HCT116 (cell line): ENCODE measurements around the gene RCOR1. TPM values are rescaled to one million over a fixed set of nuclear protein-coding genes. Genes with fewer than 3 reads are reported as not detected.

ENCODE experiments used
- ATAC-seq: fragments of 200-7000 bp; cut with Tn5 transposase; 2 replicates; pipeline ENCODE4 v1.9.1; 2020; ENCODE audit warnings: mild to moderate bottlenecking, moderate library complexity
- BruUV-seq: library from RNA; stranded (reverse); fragments of 400-500 nt; replicated peaks from 2 replicates; lab custom pipeline; 2021; lab: Mats Ljungman, UMichigan
- CTCF ChIA-PET: fragments of 300-600 bp; sonication (Branson Sonifier 250); formaldehyde crosslinking; loops from one replicate; lab custom pipeline; 2021; ENCODE audit warnings: antibody characterized with exemption; lab: Charles Lee
- POLR2A ChIA-PET: fragments of 300-600, 350-600 bp; sonication (Branson Sonifier 250); formaldehyde crosslinking; loops from one replicate; lab custom pipeline; 2021; ENCODE audit warnings: antibody characterized with exemption; lab: Charles Lee
- RAD21 ChIA-PET, 2 experiments: fragments of 300-600 bp; sonication (Branson Sonifier 250); formaldehyde crosslinking; loops; one replicate each; lab custom pipeline; 2023; ENCODE audit warnings: low total read pairs in 2 of 2; ENCODE audit not compliant: uncharacterized antibody in 2 of 2, unreplicated experiment in 2 of 2, low non-redundant PET in 1 of 2; lab: Charles Lee
- DNase-seq: peaks from one replicate; pipeline ENCODE4 v3.0.0-alpha.2; 2010; ENCODE audit warnings: low read depth, low spot score
- H2AFZ ChIP-seq: fragments of 200-600 bp; shearing (Covaris generic), sonication (generic); 2 replicates; pipeline ENCODE4 v1.6.1; 2017; ENCODE audit warnings: low read depth, mixed run types, mixed read lengths, antibody characterized with exemption, low read length; ENCODE audit not compliant: poor library complexity, severe bottlenecking
- H3K27ac ChIP-seq: 2 replicates; pipeline ENCODE4 v1.5.1; 2012; ENCODE audit warnings: low read depth, low read length
- H3K27me3 ChIP-seq: fragments of 200-600 bp; sonication (generic); 2 replicates; pipeline ENCODE4 v1.6.1; 2016; ENCODE audit warnings: mixed run types, low read length, mixed read lengths; ENCODE audit not compliant: insufficient read depth
- H3K36me3 ChIP-seq, 2 experiments: fragments of 200-500 bp in 1 of 2; fragments of 200-600 bp in 1 of 2; sonication (Bioruptor generic) in 1 of 2; sonication (generic) in 1 of 2; 2 replicates each; pipeline versions ENCODE4 v1.5.1 to v1.6.1; 2014 to 2016; ENCODE audit warnings: low read length in 2 of 2, inconsistent platforms in 1 of 2, mixed read lengths in 1 of 2, mixed run types in 1 of 2; ENCODE audit not compliant: insufficient read depth in 2 of 2, control insufficient read depth in 1 of 2
- H3K4me1 ChIP-seq, 2 experiments: fragments of 200-600 bp in 1 of 2; sonication (generic) in 1 of 2; 2 replicates each; pipeline versions ENCODE4 v1.5.1 to v1.6.1; 2012 to 2017; ENCODE audit warnings: low read length in 2 of 2, inconsistent platforms in 1 of 2, mild to moderate bottlenecking in 1 of 2, mixed read lengths in 1 of 2, mixed run types in 1 of 2, moderate library complexity in 1 of 2; ENCODE audit not compliant: insufficient read depth in 2 of 2, control insufficient read depth in 1 of 2
- H3K4me2 ChIP-seq: fragments of 200-600 bp; sonication (generic); 2 replicates; pipeline ENCODE4 v1.6.1; 2017; ENCODE audit warnings: mixed run types, low read length, mixed read lengths
- H3K4me3 ChIP-seq, 2 experiments: fragments of 200-600 bp in 1 of 2; sonication (generic) in 1 of 2; replicated peaks in 1 of 2; 2 replicates each; pipeline ENCODE4 v1.5.1; 2011 to 2016; ENCODE audit warnings: low read length in 2 of 2, control low read depth in 1 of 2, low read depth in 1 of 2, mild to moderate bottlenecking in 1 of 2, mixed read lengths in 1 of 2, mixed run types in 1 of 2
- H3K79me2 ChIP-seq: fragments of 200-600 bp; sonication (generic); 2 replicates; pipeline ENCODE4 v1.6.1; 2017; ENCODE audit warnings: mild to moderate bottlenecking, mixed run types, low read length, moderate library complexity, mixed read lengths; ENCODE audit not compliant: insufficient read depth
- H3K9ac ChIP-seq: fragments of 200-600 bp; sonication (generic); 2 replicates; pipeline ENCODE4 v1.6.1; 2016; ENCODE audit warnings: low read length, mixed read lengths
- H3K9me2 ChIP-seq: fragments of 200-600 bp; sonication (generic), shearing (Covaris generic); 2 replicates; pipeline ENCODE4 v1.6.1; 2017; ENCODE audit warnings: mixed run types, mild to moderate bottlenecking, moderate library complexity; ENCODE audit not compliant: insufficient read depth
- H3K9me3 ChIP-seq, 2 experiments: fragments of 200-500 bp in 1 of 2; fragments of 200-600 bp in 1 of 2; sonication (Bioruptor generic) in 1 of 2; sonication (generic) in 1 of 2; 2 replicates each; pipeline ENCODE4 v1.6.1; 2014 to 2017; ENCODE audit warnings: low read length in 2 of 2, mixed read lengths in 2 of 2, inconsistent platforms in 1 of 2, low read depth in 1 of 2, mild to moderate bottlenecking in 1 of 2, mixed run types in 1 of 2, moderate library complexity in 1 of 2; ENCODE audit not compliant: control insufficient read depth in 1 of 2, insufficient read depth in 1 of 2
- H4K20me1 ChIP-seq: fragments of 200-600 bp; sonication (generic), shearing (Covaris generic); 2 replicates; pipeline ENCODE4 v1.6.1; 2017; ENCODE audit warnings: mixed run types, mild to moderate bottlenecking, moderate library complexity; ENCODE audit not compliant: insufficient read depth
- CBX3 ChIP-seq: IDR thresholded peaks from 2 replicates; pipeline ENCODE4 v1.6.1; 2012; ENCODE audit warnings: low read depth
- CEBPB ChIP-seq: IDR thresholded peaks from 2 replicates; pipeline ENCODE4 v1.6.1; 2012; ENCODE audit warnings: low read depth
- ELF1 ChIP-seq: IDR thresholded peaks from 2 replicates; pipeline ENCODE4 v1.6.1; 2012; ENCODE audit warnings: low read depth, borderline replicate concordance
- FOSL1 ChIP-seq: IDR thresholded peaks from 2 replicates; pipeline ENCODE4 v1.6.1; 2012; ENCODE audit warnings: low read depth
- SP1 ChIP-seq: IDR thresholded peaks from 2 replicates; pipeline ENCODE4 v1.6.1; 2012; ENCODE audit warnings: low read depth
- YY1 ChIP-seq: IDR thresholded peaks from 2 replicates; pipeline ENCODE4 v1.6.1; 2011; ENCODE audit warnings: low read length, low read depth, moderate library complexity, mild to moderate bottlenecking; ENCODE audit not compliant: insufficient replicate concordance; ENCODE audit errors: extremely low read depth
- ZBTB33 ChIP-seq: IDR thresholded peaks from 2 replicates; pipeline ENCODE4 v1.6.1; 2011; ENCODE audit warnings: mild to moderate bottlenecking, low read length, moderate library complexity; ENCODE audit not compliant: insufficient replicate concordance; ENCODE audit errors: extremely low read depth
- intact Hi-C: fragments of 100-400 bp; cut with micrococcal nuclease; formaldehyde crosslinking; loops from 2 replicates; pipeline ENCODE4 v1.10.0; 2022
- total RNA-seq: library from RNA; stranded (reverse); gene quantifications from one replicate; pipeline ENCODE4 v1.2.1, GENCODE V29; 2021; ENCODE audit not compliant: unreplicated experiment
- TF ChIP-seq, protein P1 (sequence below): IDR thresholded peaks from 2 replicates; pipeline ENCODE4 v1.6.1; 2012

Gene RCOR1
- total RNA-seq, 1 experiment from 2014 or later = 30.7 TPM

GRCh38 chr14:102625564-102626296 is 33.3 kb downstream of the RCOR1 start:
- Histone ChIP-seq H3K27ac (no peak overlapping the region), H3K36me3 (no peaks in the 10 kb centered on the region), H3K4me3 (no peak overlapping the region)
- DNase-seq = no peak
- no TSS peak for BruUV-seq
- no peak for TF ChIP-seq FOSL1
- no peak for TF ChIP-seq SP1
- no peak for TF ChIP-seq YY1
- no peak for TF ChIP-seq ELF1
- TF ChIP-seq, protein P1, sequence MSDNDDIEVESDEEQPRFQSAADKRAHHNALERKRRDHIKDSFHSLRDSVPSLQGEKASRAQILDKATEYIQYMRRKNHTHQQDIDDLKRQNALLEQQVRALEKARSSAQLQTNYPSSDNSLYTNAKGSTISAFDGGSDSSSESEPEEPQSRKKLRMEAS = no peak
- TF ChIP-seq, all 23 proteins: peak for 0
- intact Hi-C loops = no loop called here
- Histone ChIP-seq H3K9me2 (no peaks in the 10 kb centered on the region), H3K27me3 (no peaks in the 10 kb centered on the region), H3K4me1 (peaks cover 19 to 30% of the 10 kb centered on the region in 2 experiments; a peak in 3 of 4 replicates), H2AFZ (no peak overlapping the region), H4K20me1 (peaks cover 16% of the 10 kb centered on the region; the same call in 1 of the 2 replicates), H3K9me3 (no peaks in the 10 kb centered on the region), H3K4me2 (no peak overlapping the region), H3K79me2 (peaks cover 93% of the 10 kb centered on the region), H3K9ac (no peak overlapping the region)
- ChIA-PET RAD21 (no interaction called here), CTCF (no interaction called here), POLR2A (no interaction called here)
- ATAC-seq = no peak

DNA sequence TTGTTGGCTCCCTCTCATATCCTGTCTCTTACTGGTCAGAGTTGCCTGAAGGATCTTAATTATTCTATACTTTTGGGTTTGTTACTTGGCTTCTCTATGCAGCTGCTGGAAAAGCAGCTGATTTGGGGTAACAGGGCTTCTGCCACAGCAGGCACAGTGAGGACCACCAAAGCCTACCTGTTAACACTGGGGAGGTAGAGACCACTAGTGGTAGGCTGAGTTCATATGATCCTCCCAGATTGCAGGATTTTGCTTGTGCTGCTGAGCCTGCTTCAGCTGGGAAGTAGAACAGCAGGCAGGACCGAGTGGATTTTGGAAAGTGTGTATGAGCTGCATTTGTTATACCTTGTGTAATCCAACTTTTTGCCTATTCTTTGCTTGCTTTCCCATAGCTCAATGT is 34.1 kb downstream of the RCOR1 start:
- Histone ChIP-seq H3K79me2 (peaks cover 93% of the 10 kb centered on the region), H4K20me1 (peaks cover 11% of the 10 kb centered on the region; the same call in 1 of the 2 replicates), H3K4me3 (no peak overlapping the region), H3K27me3 (no peaks in the 10 kb centered on the region), H3K36me3 (no peaks in the 10 kb centered on the region), H3K4me1 (peaks cover 19 to 31% of the 10 kb centered on the region in 2 experiments; a peak in 3 of 4 replicates), H2AFZ (no peak overlapping the region), H3K9me2 (no peaks in the 10 kb centered on the region), H3K9ac (no peak overlapping the region), H3K9me3 (no peaks in the 10 kb centered on the region), H3K4me2 (no peak overlapping the region), H3K27ac (no peak overlapping the region)
- no TSS peak for BruUV-seq
- POLR2A ChIA-PET = no interaction called here
- ATAC-seq = no peak
- RAD21 ChIA-PET = no interaction called here
- intact Hi-C loops = no loop called here
- no peak for DNase-seq
- CTCF ChIA-PET = no interaction called here
- TF ChIP-seq CBX3 (no peak), CEBPB (no peak), ZBTB33 (no peak)
